Measurements from ENCODE around the gene TMEM254. TPM values are rescaled to one million over a fixed set of nuclear protein-coding genes. Genes with fewer than 3 reads are reported as not detected.
A peak's percentile ranks its signal among the peaks of the same experiment; 100 is the strongest.
"Not testable (repeated sequence)": the region's sequence is repeated elsewhere in the genome, so short reads cannot be mapped to it uniquely, and the experiment has no call there.

Gene TMEM254
- total and polyA plus RNA-seq, 2 of the 13 experiments (the other 11 are each of a cell fraction or from before 2014, with no cell fraction given), result 11.2 to 39.0 TPM

- FAIRE-seq (no peak), DNase-seq (ENCODE audit: low spot score) (no peak), ATAC-seq (no peak)
- CTCF ChIA-PET (ENCODE audit: low intra/inter-chr PET ratio, low total read pairs), result no interaction called here
- no peaks in the 10 kb centered on the region for H3K27me3 ChIP-seq (ENCODE audit: control insufficient read depth in 1 of 2, insufficient read depth in 2 of 2, low read length in 2 of 2)
- no peak overlapping the region for H3K4me3 ChIP-seq (replicated peaks in 1 of 3; ENCODE audit: insufficient read depth in 1 of 3, low read depth in 2 of 3, low read length in 3 of 3)
- no peaks in the 10 kb centered on the region for H3K79me2 ChIP-seq (ENCODE audit: insufficient read depth, low read length)
- TF ChIP-seq TOE1 (CRISPR knock-in tag; IDR thresholded peaks at IDR 0.05) (no peak), ZNF296 (CRISPR knock-in tag; conservative IDR thresholded peaks at IDR 0.05) (no peak), ZSCAN22 (CRISPR knock-in tag; IDR thresholded peaks at IDR 0.05) (no peak), RAD51 (IDR thresholded peaks at IDR 0.05; ENCODE audit: borderline replicate concordance) (peak; percentile 34; the same call in 1 of the 2 replicates), ZMAT5 (CRISPR knock-in tag; IDR thresholded peaks at IDR 0.05; ENCODE audit: borderline replicate concordance, low read depth) (no peak), DMAP1 (CRISPR knock-in tag; IDR thresholded peaks at IDR 0.05) (no peak)
- 48% methylated on average over 5 of the region's 5 CpGs for WGBS (ENCODE audit: low lambda C conversion rate)
- intact Hi-C loops (cut with micrococcal nuclease; ENCODE audit: unreplicated experiment), result no loop called here
- H4K20me1 ChIP-seq (ENCODE audit: insufficient read depth, low read length), result no peaks in the 10 kb centered on the region
- no peaks in the 10 kb centered on the region for H3K9me3 ChIP-seq (ENCODE audit: low read length)
- no peaks in the 10 kb centered on the region for H3K4me1 ChIP-seq (ENCODE audit: insufficient read depth, low read length)
- H2AFZ ChIP-seq (ENCODE audit: low read length), result no peak overlapping the region
- H3K9ac ChIP-seq (ENCODE audit: insufficient read depth, low read depth, low read length), result no peak overlapping the region
- no peak overlapping the region for H3K4me2 ChIP-seq (ENCODE audit: low read depth, low read length)
- BruUV-seq (replicated peaks), result no TSS peak
- no peaks in the 10 kb centered on the region for H3K36me3 ChIP-seq (replicated peaks in 1 of 2; ENCODE audit: control insufficient read depth in 1 of 2, insufficient read depth in 2 of 2, low read length in 2 of 2)
- in situ Hi-C loops (cut with HindIII; ENCODE audit: extremely low pct_ligation_motif_present, low pct_unique_long_range_greater_than_20kb), result no loop called here
- POLR2A ChIA-PET, result no interaction called here
- H3K27ac ChIP-seq (ENCODE audit: extremely low read length, insufficient read depth, low read length), result no peak overlapping the region
Observed at GRCh38 chr10:80032503-80032902, 46.0 kb upstream of the TMEM254 start.

GRCh38 chr10:80034766-80035165, 43.7 kb upstream of the TMEM254 start:
- DNase-seq (ENCODE audit: low spot score); H3K9me3 ChIP-seq (ENCODE audit: low read length); H3K9ac ChIP-seq (ENCODE audit: insufficient read depth, low read depth, low read length); H3K27ac ChIP-seq (ENCODE audit: extremely low read length, insufficient read depth, low read length); H4K20me1 ChIP-seq (ENCODE audit: insufficient read depth, low read length); H3K4me2 ChIP-seq (ENCODE audit: low read depth, low read length); H3K4me1 ChIP-seq (ENCODE audit: insufficient read depth, low read length); CTCF ChIA-PET (ENCODE audit: low intra/inter-chr PET ratio, low total read pairs); in situ Hi-C loops (cut with HindIII; ENCODE audit: extremely low pct_ligation_motif_present, low pct_unique_long_range_greater_than_20kb); POLR2A ChIA-PET; BruUV-seq (replicated peaks); H3K79me2 ChIP-seq (ENCODE audit: insufficient read depth, low read length); H2AFZ ChIP-seq (ENCODE audit: low read length); H3K27me3 ChIP-seq (ENCODE audit: control insufficient read depth in 1 of 2, insufficient read depth in 2 of 2, low read length in 2 of 2); FAIRE-seq; H3K4me3 ChIP-seq (replicated peaks in 1 of 3; ENCODE audit: insufficient read depth in 1 of 3, low read depth in 2 of 3, low read length in 3 of 3); H3K36me3 ChIP-seq (replicated peaks in 1 of 2; ENCODE audit: control insufficient read depth in 1 of 2, insufficient read depth in 2 of 2, low read length in 2 of 2); intact Hi-C loops (cut with micrococcal nuclease; ENCODE audit: unreplicated experiment); ATAC-seq: not testable (repeated sequence)
- 38% methylated on average over 5 of the region's 5 CpGs for WGBS (ENCODE audit: low lambda C conversion rate)

- FAIRE-seq; H4K20me1 ChIP-seq (ENCODE audit: insufficient read depth, low read length); H3K27me3 ChIP-seq (ENCODE audit: control insufficient read depth in 1 of 2, insufficient read depth in 2 of 2, low read length in 2 of 2); POLR2A ChIA-PET; H3K9ac ChIP-seq (ENCODE audit: insufficient read depth, low read depth, low read length); H3K4me2 ChIP-seq (ENCODE audit: low read depth, low read length); DNase-seq (ENCODE audit: low spot score); BruUV-seq (replicated peaks); in situ Hi-C loops (cut with HindIII; ENCODE audit: extremely low pct_ligation_motif_present, low pct_unique_long_range_greater_than_20kb); intact Hi-C loops (cut with micrococcal nuclease; ENCODE audit: unreplicated experiment); H3K79me2 ChIP-seq (ENCODE audit: insufficient read depth, low read length); ATAC-seq; H3K27ac ChIP-seq (ENCODE audit: extremely low read length, insufficient read depth, low read length); H3K9me3 ChIP-seq (ENCODE audit: low read length); H3K36me3 ChIP-seq (replicated peaks in 1 of 2; ENCODE audit: control insufficient read depth in 1 of 2, insufficient read depth in 2 of 2, low read length in 2 of 2); H2AFZ ChIP-seq (ENCODE audit: low read length); H3K4me3 ChIP-seq (replicated peaks in 1 of 3; ENCODE audit: insufficient read depth in 1 of 3, low read depth in 2 of 3, low read length in 3 of 3); CTCF ChIA-PET (ENCODE audit: low intra/inter-chr PET ratio, low total read pairs); H3K4me1 ChIP-seq (ENCODE audit: insufficient read depth, low read length): not testable (repeated sequence)
- 34% methylated on average over 3 of the region's 3 CpGs for WGBS (ENCODE audit: low lambda C conversion rate)
Observed at GRCh38 chr10:80035430-80035829, 43.0 kb upstream of the TMEM254 start.

GRCh38 chr10:80036921-80037500, 41.5 kb upstream of the TMEM254 start:
- in situ Hi-C loops (cut with HindIII; ENCODE audit: extremely low pct_ligation_motif_present, low pct_unique_long_range_greater_than_20kb); CTCF ChIA-PET (ENCODE audit: low intra/inter-chr PET ratio, low total read pairs); H4K20me1 ChIP-seq (ENCODE audit: insufficient read depth, low read length); intact Hi-C loops (cut with micrococcal nuclease; ENCODE audit: unreplicated experiment); H3K4me3 ChIP-seq (replicated peaks in 1 of 3; ENCODE audit: insufficient read depth in 1 of 3, low read depth in 2 of 3, low read length in 3 of 3); FAIRE-seq; BruUV-seq (replicated peaks); ATAC-seq; H3K4me2 ChIP-seq (ENCODE audit: low read depth, low read length); H2AFZ ChIP-seq (ENCODE audit: low read length); DNase-seq (ENCODE audit: low spot score); H3K36me3 ChIP-seq (replicated peaks in 1 of 2; ENCODE audit: control insufficient read depth in 1 of 2, insufficient read depth in 2 of 2, low read length in 2 of 2); H3K9ac ChIP-seq (ENCODE audit: insufficient read depth, low read depth, low read length); POLR2A ChIA-PET; H3K9me3 ChIP-seq (ENCODE audit: low read length); H3K27me3 ChIP-seq (ENCODE audit: control insufficient read depth in 1 of 2, insufficient read depth in 2 of 2, low read length in 2 of 2); H3K4me1 ChIP-seq (ENCODE audit: insufficient read depth, low read length); H3K79me2 ChIP-seq (ENCODE audit: insufficient read depth, low read length); H3K27ac ChIP-seq (ENCODE audit: extremely low read length, insufficient read depth, low read length): not testable (repeated sequence)
- 47% methylated on average over 5 of the region's 5 CpGs for WGBS (ENCODE audit: low lambda C conversion rate)
